PC-3 (cell line): ENCODE data around the gene LMX1A. TPM values are rescaled to one million over a fixed set of nuclear protein-coding genes. Genes with fewer than 3 reads are reported as not detected.

Experiments used
- ATAC-seq: fragments of 200-7000 bp; cut with Tn5 transposase; 2 replicates; pipeline ENCODE4 v1.9.1; 2020; ENCODE audit warnings: mild to moderate bottlenecking, moderate library complexity
- BruUV-seq: library from RNA; stranded (reverse); fragments of 400-500 nt; replicated peaks from 2 replicates; lab custom pipeline; 2021; lab: Mats Ljungman, UMichigan
- CTCF ChIA-PET: fragments of 300-600 bp; sonication (Branson Sonifier 250); formaldehyde crosslinking; loops from one replicate; lab custom pipeline; 2022; ENCODE audit warnings: antibody characterized with exemption; lab: Charles Lee
- POLR2A ChIA-PET: fragments of 300-600 bp; sonication (Branson Sonifier 250); formaldehyde crosslinking; loops from one replicate; lab custom pipeline; 2022; ENCODE audit warnings: antibody characterized with exemption; ENCODE audit not compliant: unreplicated experiment; lab: Charles Lee
- DNase-seq: peaks from one replicate; pipeline ENCODE4 v3.0.0-alpha.2; 2015
- H2AFZ ChIP-seq: fragments of 300-600 bp; sonication (generic); 2 replicates; pipeline ENCODE4 v1.6.0; 2016; ENCODE audit warnings: antibody characterized with exemption, low read length
- H3F3A ChIP-seq: fragments of 300-600 bp; sonication (generic); one replicate; pipeline ENCODE4 v1.6.0; 2017; ENCODE audit warnings: antibody characterized with exemption, low read length, control low read depth, mild to moderate bottlenecking; ENCODE audit not compliant: unreplicated experiment
- H3K27ac ChIP-seq: fragments of 300-600 bp; sonication (generic); 2 replicates; pipeline ENCODE4 v1.5.1; 2016; ENCODE audit warnings: mild to moderate bottlenecking, low read length
- H3K27me3 ChIP-seq: fragments of 300-600 bp; sonication (generic); 2 replicates; pipeline ENCODE4 v1.6.1; 2016; ENCODE audit warnings: low read length, mixed read lengths
- H3K36me3 ChIP-seq: fragments of 300-600 bp; sonication (generic); 2 replicates; pipeline ENCODE4 v1.6.1; 2016; ENCODE audit warnings: low read depth, mixed run types, low read length, mixed read lengths
- H3K4me1 ChIP-seq: fragments of 300-600 bp; sonication (generic); 2 replicates; pipeline ENCODE4 v1.5.1; 2016; ENCODE audit warnings: low read length; ENCODE audit not compliant: insufficient read depth
- H3K4me2 ChIP-seq: fragments of 300-600 bp; sonication (generic); 2 replicates; pipeline ENCODE4 v1.6.0; 2016; ENCODE audit warnings: low read length
- H3K4me3 ChIP-seq: fragments of 300-600 bp; sonication (generic); 2 replicates; pipeline ENCODE4 v1.5.1; 2016; ENCODE audit warnings: mild to moderate bottlenecking, low read length, mixed read lengths
- H3K79me2 ChIP-seq: fragments of 300-600 bp; sonication (generic); 2 replicates; pipeline ENCODE4 v1.6.1; 2017; ENCODE audit warnings: low read length, mixed read lengths
- H3K9ac ChIP-seq: fragments of 300-600 bp; sonication (generic); 2 replicates; pipeline ENCODE4 v1.6.0; 2016; ENCODE audit warnings: mild to moderate bottlenecking, low read length
- H3K9me2 ChIP-seq: fragments of 300-600 bp; sonication (generic); replicated peaks from 2 replicates; pipeline ENCODE4 v1.6.1; 2016; ENCODE audit warnings: mixed run types, low read length, mixed read lengths
- H3K9me3 ChIP-seq: fragments of 300-600 bp; sonication (generic); 2 replicates; pipeline ENCODE4 v1.6.1; 2016; ENCODE audit warnings: low read length, mixed read lengths
- H4K20me1 ChIP-seq: fragments of 300-600 bp; sonication (generic); 2 replicates; pipeline ENCODE4 v1.6.1; 2016; ENCODE audit warnings: low read length, mixed read lengths
- CTCF ChIP-seq: fragments of 300-600 bp; sonication (generic); conservative IDR thresholded peaks from 2 replicates; pipeline ENCODE4 v1.5.1; 2017; ENCODE audit warnings: antibody characterized with exemption, low read depth, mild to moderate bottlenecking, low read length
- EZH2 ChIP-seq: fragments of 300-600 bp; sonication (generic); IDR thresholded peaks from one replicate; pipeline ENCODE4 v1.6.1; 2017; ENCODE audit warnings: antibody characterized with exemption, mild to moderate bottlenecking, low read length; ENCODE audit not compliant: unreplicated experiment
- EZH2phosphoT487 ChIP-seq: fragments of 300-600 bp; sonication (generic); IDR thresholded peaks from 2 replicates; pipeline ENCODE4 v1.6.1; 2018; ENCODE audit warnings: mild to moderate bottlenecking, antibody characterized with exemption, low read length, borderline replicate concordance
- intact Hi-C: fragments of 100-400 bp; cut with micrococcal nuclease; formaldehyde crosslinking; loops from 2 replicates; pipeline ENCODE4 v1.9.0; 2023
- total RNA-seq: library from RNA; depleted of rRNA; stranded (reverse); fragments of >200 nt; gene quantifications from 2 replicates; pipeline ENCODE4 v1.2.3, GENCODE V29; 2014

The LMX1A gene
- total RNA-seq, 1 experiment from 2014 or later, result not detected

- BruUV-seq, result no TSS peak
- H3K36me3 ChIP-seq, result no peaks in the 10 kb centered on the region
- no peak overlapping the region for H3K4me3 ChIP-seq
- no peak overlapping the region for H2AFZ ChIP-seq
- DNase-seq (no peak), ATAC-seq (no peak)
- H4K20me1 ChIP-seq, result no peaks in the 10 kb centered on the region
- H3K4me1 ChIP-seq, result no peaks in the 10 kb centered on the region
- CTCF ChIA-PET, result no interaction called here
- no peak for TF ChIP-seq EZH2
- no peak for TF ChIP-seq EZH2phosphoT487
- no peak for TF ChIP-seq CTCF
- no peaks in the 10 kb centered on the region for H3K79me2 ChIP-seq
- intact Hi-C loops, result no loop called here
- H3K4me2 ChIP-seq, result no peak overlapping the region
- no peaks in the 10 kb centered on the region for H3F3A ChIP-seq
- H3K9me2 ChIP-seq, result no peaks in the 10 kb centered on the region
- POLR2A ChIA-PET, result no interaction called here
- H3K9me3 ChIP-seq, result no peaks in the 10 kb centered on the region
- no peak overlapping the region for H3K9ac ChIP-seq
- H3K27ac ChIP-seq, result no peak overlapping the region
- H3K27me3 ChIP-seq, result no peaks in the 10 kb centered on the region
These were observed 169.2 kb downstream of the LMX1A start for GRCh38 chr1:165187031-165188009.

DNA sequence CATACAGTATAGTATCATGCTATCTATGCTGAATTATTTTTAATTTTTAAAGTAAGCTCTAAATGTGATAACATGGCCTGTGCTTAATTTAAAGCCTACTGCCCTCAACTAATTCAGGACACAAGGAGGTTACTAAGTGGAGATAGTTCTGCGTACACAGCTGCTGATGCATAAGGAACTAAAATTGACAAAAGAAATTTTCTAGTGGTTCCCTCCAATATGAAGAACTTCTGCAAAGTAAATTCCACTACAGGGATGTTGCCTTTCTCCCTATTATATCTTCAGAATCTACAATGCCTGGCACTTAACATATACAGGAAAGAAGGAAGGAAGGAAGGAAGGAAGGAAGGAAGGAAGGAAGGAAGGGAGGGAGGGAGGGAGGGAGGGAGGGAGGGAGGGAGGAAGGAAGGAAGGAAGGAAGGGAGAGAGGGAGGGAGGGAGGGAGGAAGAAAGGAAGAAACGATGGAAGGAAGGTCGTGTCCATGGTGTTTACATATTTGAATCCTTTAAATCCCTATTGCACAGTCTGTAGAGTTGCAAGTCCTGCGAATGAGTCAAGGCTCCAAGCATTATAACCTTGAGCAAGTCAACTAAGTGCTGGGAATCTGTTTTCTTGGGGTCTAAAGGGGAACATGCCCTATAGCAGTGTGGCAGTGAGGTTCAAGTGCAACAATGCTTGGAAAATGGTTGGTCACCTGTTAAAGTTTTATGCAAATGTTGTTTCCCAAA is 171.2 kb downstream of the LMX1A start:
- BruUV-seq, result no TSS peak
- ChIA-PET CTCF (no interaction called here), POLR2A (no interaction called here)
- H3K79me2 ChIP-seq, result no peaks in the 10 kb centered on the region
- H3K4me1 ChIP-seq, result no peaks in the 10 kb centered on the region
- H3K9me3 ChIP-seq, result no peaks in the 10 kb centered on the region
- ATAC-seq, result no peak
- intact Hi-C loops, result no loop called here
- H3K9me2 ChIP-seq, result no peaks in the 10 kb centered on the region
- no peak overlapping the region for H3K4me3 ChIP-seq
- no peaks in the 10 kb centered on the region for H4K20me1 ChIP-seq
- no peak overlapping the region for H2AFZ ChIP-seq
- TF ChIP-seq EZH2 (no peak), CTCF (no peak), EZH2phosphoT487 (no peak)
- no peaks in the 10 kb centered on the region for H3K36me3 ChIP-seq
- no peak overlapping the region for H3K9ac ChIP-seq
- H3F3A ChIP-seq, result no peaks in the 10 kb centered on the region
- no peaks in the 10 kb centered on the region for H3K27me3 ChIP-seq
- DNase-seq, result no peak
- H3K27ac ChIP-seq, result no peak overlapping the region
- no peak overlapping the region for H3K4me2 ChIP-seq
